SK-N-SH (cell line): ENCODE results near the gene VEGFB. TPM values are rescaled to one million over a fixed set of nuclear protein-coding genes. Genes with fewer than 3 reads are reported as not detected.

ENCODE experiments used
- CTCF ChIA-PET: fragments of 300-600, 350-600 bp; formaldehyde crosslinking; extraction: SDS; loops from one replicate; lab custom pipeline; 2021; lab: Yijun Ruan, JAX
- POLR2A ChIA-PET: fragments of 350-600 bp; sonication (Branson Sonifier 250); formaldehyde crosslinking; extraction: SDS; loops from one replicate; lab custom pipeline; 2020; ENCODE audit warnings: antibody characterized with exemption, inconsistent platforms; lab: Yijun Ruan, JAX
- DNase-seq: peaks from one replicate; pipeline ENCODE4 v3.0.0; 2012
- H2AFZ ChIP-seq: fragments of 200-600 bp; sonication (generic); 2 replicates; pipeline ENCODE4 v1.8.1; 2016; ENCODE audit warnings: antibody characterized with exemption, mild to moderate bottlenecking, low read depth
- H3F3A ChIP-seq: fragments of 200-600 bp; sonication (generic); replicated peaks from 2 replicates; pipeline ENCODE3; 2016; ENCODE audit warnings: antibody characterized with exemption, mild to moderate bottlenecking; ENCODE audit not compliant: insufficient read depth
- H3K27ac ChIP-seq, 2 experiments: fragments of 200-500 bp in 1 of 2; fragments of 200-600 bp in 1 of 2; sonication (Bioruptor generic) in 1 of 2; sonication (generic), shearing (Covaris generic) in 1 of 2; 2 replicates each; pipeline versions ENCODE4 v1.5.1 to v1.6.1; 2014 to 2016; ENCODE audit warnings: low read depth in 2 of 2, inconsistent platforms in 1 of 2, low read length in 1 of 2, mild to moderate bottlenecking in 1 of 2, mixed read lengths in 1 of 2
- H3K27me3 ChIP-seq: fragments of 200-600 bp; sonication (generic), shearing (Covaris generic); 2 replicates; pipeline ENCODE4 v1.6.1; 2016; ENCODE audit warnings: mixed run types; ENCODE audit not compliant: insufficient read depth
- H3K36me3 ChIP-seq, 2 experiments: fragments of 200-500 bp in 1 of 2; fragments of 200-600 bp in 1 of 2; sonication (Bioruptor generic) in 1 of 2; sonication (generic) in 1 of 2; replicated peaks in 1 of 2; 2 replicates each; pipeline versions ENCODE3 to v1.5.1; 2014 to 2016; ENCODE audit warnings: low read length in 1 of 2, mild to moderate bottlenecking in 1 of 2; ENCODE audit not compliant: insufficient read depth in 2 of 2, control insufficient read depth in 1 of 2
- H3K4me1 ChIP-seq, 2 experiments: fragments of 200-500 bp in 1 of 2; fragments of 200-600 bp in 1 of 2; sonication (Bioruptor generic) in 1 of 2; sonication (generic), shearing (Covaris generic) in 1 of 2; 2 replicates each; pipeline versions ENCODE4 v1.5.1 to v1.6.1; 2014 to 2016; ENCODE audit warnings: low read depth in 1 of 2, low read length in 1 of 2, mixed run types in 1 of 2; ENCODE audit not compliant: insufficient read depth in 2 of 2, control insufficient read depth in 1 of 2
- H3K4me2 ChIP-seq: fragments of 200-600 bp; sonication (generic), shearing (Covaris generic); 2 replicates; pipeline ENCODE4 v1.6.1; 2017; ENCODE audit warnings: mixed run types
- H3K4me3 ChIP-seq, 2 experiments: fragments of 200-500 bp in 1 of 2; fragments of 200-600 bp in 1 of 2; sonication (Bioruptor generic) in 1 of 2; sonication (generic), shearing (Covaris generic) in 1 of 2; 2 replicates each; pipeline versions ENCODE4 v1.5.1 to v1.8.1; 2014 to 2016; ENCODE audit warnings: low read depth in 2 of 2, inconsistent platforms in 1 of 2, low read length in 1 of 2, mild to moderate bottlenecking in 1 of 2, mixed read lengths in 1 of 2, moderate library complexity in 1 of 2
- H3K79me2 ChIP-seq: fragments of 200-600 bp; sonication (generic); 2 replicates; pipeline ENCODE4 v1.8.1; 2017; ENCODE audit warnings: mild to moderate bottlenecking; ENCODE audit not compliant: insufficient read depth
- H3K9ac ChIP-seq: fragments of 200-600 bp; sonication (generic); 2 replicates; pipeline ENCODE4 v1.6.1; 2017; ENCODE audit warnings: mixed run types
- H3K9me2 ChIP-seq: fragments of 200-600 bp; sonication (generic); 2 replicates; pipeline ENCODE4 v1.6.1; 2017; ENCODE audit warnings: mixed run types
- H3K9me3 ChIP-seq: fragments of 200-600 bp; sonication (generic); 2 replicates; pipeline ENCODE4 v1.6.1; 2017; ENCODE audit warnings: mixed run types, mild to moderate bottlenecking, moderate library complexity
- H4K20me1 ChIP-seq: fragments of 200-600 bp; sonication (generic); 2 replicates; pipeline ENCODE4 v1.6.1; 2017; ENCODE audit warnings: mild to moderate bottlenecking, mixed run types; ENCODE audit not compliant: insufficient read depth
- CTCF ChIP-seq: fragments of 200-600 bp; sonication (generic); IDR thresholded peaks from 2 replicates; pipeline ENCODE4 v1.6.1; 2017; ENCODE audit warnings: antibody characterized with exemption, mild to moderate bottlenecking, moderate library complexity
- ELF1 ChIP-seq: IDR thresholded peaks from 2 replicates; pipeline ENCODE4 v1.4.0; 2012
- FOSL2 ChIP-seq: IDR thresholded peaks from 2 replicates; pipeline ENCODE4 v1.4.0; 2012; ENCODE audit warnings: low read depth, mild to moderate bottlenecking, moderate library complexity, borderline replicate concordance
- GABPA ChIP-seq: IDR thresholded peaks from 2 replicates; pipeline ENCODE4 v1.4.0; 2012; ENCODE audit warnings: low read depth, mild to moderate bottlenecking
- GATA2 ChIP-seq: sonication (generic); formaldehyde crosslinking; IDR thresholded peaks from 2 replicates; pipeline ENCODE4 v1.5.0; 2020; ENCODE audit warnings: mild to moderate bottlenecking, missing genetic modification reagents
- MEF2A ChIP-seq: IDR thresholded peaks from 2 replicates; pipeline ENCODE4 v1.4.0; 2012; ENCODE audit warnings: low read depth, borderline replicate concordance
- RAD21 ChIP-seq: IDR thresholded peaks from 2 replicates; pipeline ENCODE4 v1.6.1; 2012; ENCODE audit warnings: mild to moderate bottlenecking, low read length
- RCOR1 ChIP-seq: fragments of 150-350 bp; IDR thresholded peaks from 2 replicates; pipeline ENCODE4 v1.6.1; 2017; ENCODE audit warnings: antibody characterized with exemption, low read length
- REST ChIP-seq: IDR thresholded peaks from 2 replicates; pipeline ENCODE4 v1.6.1; 2012; ENCODE audit warnings: mild to moderate bottlenecking, low read depth, low read length, moderate library complexity
- RFX5 ChIP-seq: IDR thresholded peaks from 2 replicates; pipeline ENCODE4 v1.6.1; 2012; ENCODE audit warnings: mild to moderate bottlenecking, improper control_type of control experiment, low read length
- RXRA ChIP-seq: IDR thresholded peaks from 2 replicates; pipeline ENCODE4 v1.4.0; 2012; ENCODE audit warnings: low read depth, mild to moderate bottlenecking, borderline replicate concordance
- TAF1 ChIP-seq: IDR thresholded peaks from 2 replicates; pipeline ENCODE4 v1.6.1; 2012; ENCODE audit warnings: low read depth, mild to moderate bottlenecking, low read length, moderate library complexity, borderline replicate concordance
- YY1 ChIP-seq: IDR thresholded peaks from 2 replicates; pipeline ENCODE4 v1.4.0; 2012; ENCODE audit warnings: low read depth, mild to moderate bottlenecking
- ZBTB33 ChIP-seq: IDR thresholded peaks from 2 replicates; pipeline ENCODE4 v1.4.0; 2012; ENCODE audit warnings: low read depth, borderline replicate concordance
- WGBS: methylation state at CpG from one replicate; pipeline ENCODE4 v1.1.6; 2017; ENCODE audit warnings: low lambda C conversion rate; 5-methylcytosine and 5-hydroxymethylcytosine counted together
- polyA plus RNA-seq, 3 experiments: library from polyadenylated mRNA; depleted of rRNA; stranded (reverse); fragments of >200 nt; gene quantifications; 2 replicates each; pipeline ENCODE4 v1.2.3, GENCODE V29; 2012
- TF ChIP-seq, protein P1 (sequence below): IDR thresholded peaks from 2 replicates; pipeline ENCODE4 v1.4.0; 2012; ENCODE audit warnings: low read depth
- TF ChIP-seq, protein P2 (sequence below): IDR thresholded peaks from 2 replicates; pipeline ENCODE4; 2012

VEGFB gene
- polyA plus RNA-seq, 1 of the 3 experiments (the other 2 are of a cell fraction), result 29.9 TPM

DNA sequence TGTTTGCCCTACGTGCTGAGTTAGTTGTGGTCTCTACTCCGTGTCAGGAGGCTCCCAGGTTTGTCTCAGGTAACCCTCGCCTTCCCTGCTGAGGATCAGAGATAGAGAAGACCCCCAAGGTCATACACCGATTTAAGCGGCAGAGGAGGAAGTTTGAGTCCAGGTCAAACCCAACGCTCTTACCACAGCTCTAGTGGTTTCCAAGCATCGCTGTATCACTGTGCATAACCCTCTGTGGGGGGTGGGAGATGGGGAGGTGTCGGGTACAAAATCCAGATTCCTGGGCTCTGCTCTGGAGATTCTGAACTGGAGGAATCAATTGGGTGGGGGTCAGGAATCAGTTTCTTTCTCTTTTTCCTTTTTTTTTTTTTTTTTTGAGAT lies 3.4 kb upstream of the VEGFB start:
- Histone ChIP-seq H3K27me3 (no peaks in the 10 kb centered on the region), H3K9me2 (no peaks in the 10 kb centered on the region), H3K27ac (peak overlapping the region; percentile 54 to 92; a peak in 3 of 4 replicates), H3K4me2 (peak overlapping the region; percentile 90), H3F3A (peaks cover 20% of the 10 kb centered on the region), H3K36me3 (peaks cover 0 to 4% of the 10 kb centered on the region in 2 experiments), H3K79me2 (peaks cover 49% of the 10 kb centered on the region), H4K20me1 (no peaks in the 10 kb centered on the region), H3K4me3 (peak overlapping the region; percentile 73 to 75), H3K9ac (peak overlapping the region; percentile 77)
- CTCF ChIA-PET, result interaction anchor here (1.5 to 3.4 kb wide), 3 partner anchors 15 to 74 kb away, joined by 5 to 15 read pairs (median 5); partner anchors contain the start of genes ESRRA and PLCB3
- DNase-seq, result peak; percentile 44
- POLR2A ChIA-PET, result interaction anchor here (1.2 kb wide), 2 partner anchors 10 to 15 kb away, joined by 3 read pairs; partner anchors contain the start of genes FKBP2 and PPP1R14B
- 23% methylated on average over 8 of the region's 8 CpGs for WGBS
- TF ChIP-seq RFX5 (no peak), RAD21 (no peak), ZBTB33 (no peak), CTCF (no peak)
- TF ChIP-seq, protein P1, sequence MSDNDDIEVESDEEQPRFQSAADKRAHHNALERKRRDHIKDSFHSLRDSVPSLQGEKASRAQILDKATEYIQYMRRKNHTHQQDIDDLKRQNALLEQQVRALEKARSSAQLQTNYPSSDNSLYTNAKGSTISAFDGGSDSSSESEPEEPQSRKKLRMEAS, result no peak
- TF ChIP-seq, all 33 proteins: peak for 0
- Histone ChIP-seq H2AFZ (peak overlapping the region; percentile 82; the same call in 1 of the 2 replicates), H3K9me3 (no peaks in the 10 kb centered on the region), H3K4me1 (peaks cover 20 to 57% of the 10 kb centered on the region in 2 experiments; a peak in 2 of 4 replicates)

- TF ChIP-seq, protein P2, sequence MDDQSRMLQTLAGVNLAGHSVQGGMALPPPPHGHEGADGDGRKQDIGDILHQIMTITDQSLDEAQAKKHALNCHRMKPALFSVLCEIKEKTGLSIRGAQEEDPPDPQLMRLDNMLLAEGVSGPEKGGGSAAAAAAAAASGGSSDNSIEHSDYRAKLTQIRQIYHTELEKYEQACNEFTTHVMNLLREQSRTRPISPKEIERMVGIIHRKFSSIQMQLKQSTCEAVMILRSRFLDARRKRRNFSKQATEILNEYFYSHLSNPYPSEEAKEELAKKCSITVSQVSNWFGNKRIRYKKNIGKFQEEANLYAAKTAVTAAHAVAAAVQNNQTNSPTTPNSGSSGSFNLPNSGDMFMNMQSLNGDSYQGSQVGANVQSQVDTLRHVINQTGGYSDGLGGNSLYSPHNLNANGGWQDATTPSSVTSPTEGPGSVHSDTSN, result no peak
- TF ChIP-seq MEF2A (no peak), YY1 (no peak), RXRA (no peak), RFX5 (no peak), ELF1 (no peak), GATA2 (no peak), GABPA (no peak), RCOR1 (no peak), FOSL2 (no peak), REST (no peak), TAF1 (no peak)
- TF ChIP-seq, protein P1, result no peak
- CTCF ChIA-PET, result interaction anchor here (1.1 to 3.4 kb wide), 4 partner anchors 14 to 73 kb away, joined by 3 to 15 read pairs (median 5); partner anchors contain the start of genes ESRRA, PLCB3 and STIP1
- H3K9ac ChIP-seq, result no peak overlapping the region
- H3K4me3 ChIP-seq, result peak overlapping the region in 1 of 2 experiments; percentile 75; a peak in 2 of 4 replicates
- no peak overlapping the region for H2AFZ ChIP-seq
- H3F3A ChIP-seq, result peaks cover 20% of the 10 kb centered on the region
- peaks cover 45% of the 10 kb centered on the region for H3K79me2 ChIP-seq
- H3K4me2 ChIP-seq, result peak overlapping the region; percentile 90
- H3K9me3 ChIP-seq, result no peaks in the 10 kb centered on the region
- 90% methylated on average over 7 of the region's 7 CpGs for WGBS
- no peak for DNase-seq
- POLR2A ChIA-PET, result interaction anchor here (1.2 kb wide), 1 partner anchor 15 kb away, joined by 3 read pairs; the partner anchor contains the start of gene PPP1R14B
- H4K20me1 ChIP-seq, result no peaks in the 10 kb centered on the region
- no peak overlapping the region for H3K27ac ChIP-seq
- H3K9me2 ChIP-seq, result no peaks in the 10 kb centered on the region
- H3K4me1 ChIP-seq, result peaks cover 20 to 57% of the 10 kb centered on the region in 2 experiments; a peak in 2 of 4 replicates
- peaks cover 0 to 4% of the 10 kb centered on the region in 2 experiments for H3K36me3 ChIP-seq
- no peaks in the 10 kb centered on the region for H3K27me3 ChIP-seq
These were observed 2.8 kb upstream of the VEGFB start for GRCh38 chr11:64231546-64231945.
